HAP-1 (cell line): ENCODE data around the gene NUP98.

Source experiments
- DNase-seq, 2 experiments: peaks; one replicate each; pipeline ENCODE4 v3.0.0-alpha.2; 2016 to 2020; ENCODE audit warnings: low spot score in 2 of 2
- H3K27me3 ChIP-seq: fragments of 250-450 bp; sonication (Bioruptor Pico); 2 replicates; pipeline ENCODE4 v1.5.1; 2020; ENCODE audit warnings: low read depth, mild to moderate bottlenecking, moderate library complexity
- H3K36me3 ChIP-seq: fragments of 250-450 bp; sonication (Bioruptor Pico); replicated peaks from 2 replicates; pipeline ENCODE4 v1.5.1; 2020; ENCODE audit warnings: mild to moderate bottlenecking
- H3K4me1 ChIP-seq: fragments of 250-450 bp; sonication (Bioruptor Pico); 2 replicates; pipeline ENCODE4 v1.5.1; 2020; ENCODE audit warnings: mild to moderate bottlenecking
- H3K4me3 ChIP-seq: fragments of 250-450 bp; sonication (Bioruptor Pico); 2 replicates; pipeline ENCODE4 v1.5.1; 2020; ENCODE audit warnings: mild to moderate bottlenecking, moderate library complexity
- H3K9me3 ChIP-seq: fragments of 250-450 bp; sonication (Bioruptor Pico); 2 replicates; pipeline ENCODE4 v1.5.1; 2020; ENCODE audit warnings: mild to moderate bottlenecking, moderate library complexity
- in situ Hi-C: fragments of 300-500 bp; cut with MboI; formaldehyde crosslinking; loops from 3 replicates; pipeline ENCODE4 v1.14.3; 2020; ENCODE audit warnings: low sequenced_read_pairs, inconsistent platforms, mixed read lengths

Gene NUP98

DNA sequence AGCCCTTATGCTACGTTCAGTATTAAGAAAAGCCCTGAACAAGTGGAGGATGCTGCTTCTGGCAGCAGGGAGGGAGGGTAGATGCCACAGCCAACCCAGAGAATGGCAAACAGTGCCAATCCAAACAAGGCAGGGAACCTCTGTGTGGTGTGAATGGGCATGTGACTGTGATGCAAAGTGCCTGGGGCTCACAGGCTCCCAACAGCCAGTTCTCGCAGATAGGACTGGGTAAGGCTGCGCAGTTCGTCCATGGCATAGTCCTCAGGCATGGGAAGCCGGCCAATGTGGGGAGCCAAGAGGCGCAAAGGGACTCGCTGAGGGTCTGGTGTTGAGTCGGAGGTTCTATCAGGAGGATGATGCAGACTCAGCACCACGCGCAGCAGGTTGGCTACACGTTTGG lies 121.4 kb downstream of the NUP98 start:
- Histone ChIP-seq H3K4me1 (no peaks in the 10 kb centered on the region), H3K36me3 (peaks cover 84% of the 10 kb centered on the region), H3K9me3 (no peaks in the 10 kb centered on the region), H3K27me3 (no peaks in the 10 kb centered on the region), H3K4me3 (no peak overlapping the region)
- in situ Hi-C loops, result no loop called here
- DNase-seq, result no peak

DNA sequence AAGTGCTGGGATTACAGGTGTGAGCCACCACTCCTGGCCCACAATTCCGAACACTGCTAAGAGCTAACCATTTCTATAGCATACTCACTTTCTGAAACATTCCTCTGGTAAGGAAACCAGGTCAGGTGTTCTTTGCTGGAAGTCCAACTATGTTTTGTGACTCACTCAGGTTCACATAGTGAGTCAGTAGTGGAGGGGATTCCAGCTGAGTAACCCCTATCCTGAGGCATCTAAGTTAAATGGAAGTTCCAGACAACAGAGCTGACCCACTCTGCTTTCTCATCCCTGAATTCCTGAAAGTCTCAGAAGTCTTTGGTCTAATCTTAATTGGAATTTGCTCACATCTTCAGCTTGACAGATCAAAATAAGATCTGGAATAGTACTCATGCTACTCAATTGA lies 123.2 kb downstream of the NUP98 start:
- peaks cover 72% of the 10 kb centered on the region for H3K36me3 ChIP-seq
- H3K4me1 ChIP-seq, result no peaks in the 10 kb centered on the region
- no peak for DNase-seq
- no peaks in the 10 kb centered on the region for H3K27me3 ChIP-seq
- in situ Hi-C loops, result no loop called here
- H3K4me3 ChIP-seq, result no peak overlapping the region
- no peaks in the 10 kb centered on the region for H3K9me3 ChIP-seq

DNA sequence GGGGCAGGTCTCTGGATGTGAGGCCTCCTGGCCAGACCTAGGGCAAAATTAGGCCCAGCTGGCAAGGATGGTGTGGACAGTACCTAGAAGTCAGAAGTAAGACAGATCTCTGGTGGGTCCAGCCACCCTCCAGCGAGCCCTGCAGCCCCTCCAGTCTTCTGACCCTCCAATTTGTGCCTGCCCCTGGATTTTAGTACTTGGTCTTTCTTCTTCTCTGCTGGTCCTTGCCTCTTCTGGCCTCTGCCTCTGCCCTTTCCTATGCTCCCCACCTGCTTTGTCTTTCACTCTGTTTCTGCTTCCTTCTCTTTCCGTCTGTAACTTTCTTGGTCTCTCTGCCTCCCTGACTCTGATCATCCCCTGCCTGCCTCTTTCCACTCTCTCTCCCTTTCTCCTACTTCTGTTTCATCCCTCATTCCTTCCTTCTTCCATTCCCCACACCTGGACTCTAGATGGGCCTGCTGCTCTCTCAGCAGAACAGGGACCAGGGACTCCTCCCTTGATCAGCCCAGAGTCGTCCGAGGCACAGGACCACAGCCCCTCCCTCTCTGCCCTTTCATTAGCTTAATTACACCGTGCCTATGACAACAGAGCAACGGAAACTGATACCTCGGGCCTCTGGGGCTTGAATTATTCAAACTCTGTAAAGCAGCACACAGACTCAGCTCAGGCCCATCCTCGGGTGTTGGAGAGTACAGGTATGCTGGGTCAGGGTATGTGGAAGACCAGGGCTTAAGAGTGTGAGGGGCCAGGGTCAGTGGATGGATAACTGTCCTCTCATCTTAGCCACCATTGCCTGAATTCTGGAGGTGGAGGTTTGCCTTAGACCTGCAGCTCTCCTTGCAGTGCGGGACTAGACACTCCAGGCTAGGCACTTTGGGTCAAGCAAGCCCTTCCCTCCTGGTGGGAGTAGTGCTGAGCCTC lies 125.8 kb downstream of the NUP98 start, which contains the start of gene CHRNA10:
Gene CHRNA10, minus strand, starts transcription at position 51 of the 921 bp plus-strand sequence. CDS start 72 bp downstream, outside the sequence.
- Histone ChIP-seq H3K4me1 (no peaks in the 10 kb centered on the region), H3K4me3 (no peak within 1 kb of the TSS), H3K9me3 (no peaks in the 10 kb centered on the region), H3K27me3 (no peaks in the 10 kb centered on the region), H3K36me3 (peaks cover 56% of the 10 kb centered on the region)
- DNase-seq, result no peak
- in situ Hi-C loops, result no loop called here

DNA sequence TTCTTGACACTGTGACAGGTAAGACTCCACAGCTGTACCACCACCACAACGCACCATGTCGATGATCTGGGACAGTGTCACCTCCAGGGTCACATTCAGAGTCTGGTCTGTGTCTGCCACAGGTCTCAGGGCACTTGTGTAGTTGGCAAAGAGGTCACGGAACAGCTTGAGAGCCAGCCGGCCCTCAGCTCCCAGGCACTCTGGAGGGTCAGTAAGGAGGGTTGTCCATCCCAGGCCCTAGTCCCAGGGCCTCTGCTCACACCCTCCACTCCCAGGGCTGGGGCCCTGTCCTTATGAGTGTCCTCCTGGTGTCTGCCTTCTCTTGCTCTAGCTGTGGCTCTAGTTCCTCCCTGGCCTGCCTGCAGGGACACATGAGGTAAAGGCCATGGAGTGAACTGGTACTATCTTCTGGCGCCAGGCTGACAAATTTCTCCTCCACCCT lies 127.6 kb downstream of the NUP98 start:
- H3K4me1 ChIP-seq, result no peaks in the 10 kb centered on the region
- in situ Hi-C loops, result no loop called here
- DNase-seq, result no peak
- H3K4me3 ChIP-seq, result no peak overlapping the region
- no peaks in the 10 kb centered on the region for H3K9me3 ChIP-seq
- no peaks in the 10 kb centered on the region for H3K27me3 ChIP-seq
- peaks cover 38% of the 10 kb centered on the region for H3K36me3 ChIP-seq

DNA sequence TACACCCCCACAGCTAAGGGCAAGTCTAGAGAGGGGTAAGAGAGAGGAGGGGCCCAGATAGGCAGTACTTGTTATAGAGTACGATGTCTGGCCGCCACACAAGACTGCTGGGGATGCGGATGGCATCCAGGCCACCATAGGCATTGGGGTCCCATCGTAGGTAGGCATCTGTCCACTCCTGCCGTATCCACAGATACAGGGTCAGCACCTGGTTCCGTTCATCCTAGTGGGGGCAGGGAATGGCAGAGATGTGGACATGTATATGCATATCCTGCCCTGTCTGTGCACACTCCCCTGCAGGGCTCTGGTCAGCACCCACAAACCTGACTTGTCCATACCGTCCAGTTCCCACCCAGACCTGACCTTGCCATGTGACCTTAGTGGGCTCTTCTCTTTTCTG lies 128.2 kb downstream of the NUP98 start:
- H3K36me3 ChIP-seq, result peaks cover 31% of the 10 kb centered on the region
- no peaks in the 10 kb centered on the region for H3K9me3 ChIP-seq
- H3K27me3 ChIP-seq, result no peaks in the 10 kb centered on the region
- no peaks in the 10 kb centered on the region for H3K4me1 ChIP-seq
- H3K4me3 ChIP-seq, result no peak overlapping the region
- in situ Hi-C loops, result no loop called here
- no peak for DNase-seq

DNA sequence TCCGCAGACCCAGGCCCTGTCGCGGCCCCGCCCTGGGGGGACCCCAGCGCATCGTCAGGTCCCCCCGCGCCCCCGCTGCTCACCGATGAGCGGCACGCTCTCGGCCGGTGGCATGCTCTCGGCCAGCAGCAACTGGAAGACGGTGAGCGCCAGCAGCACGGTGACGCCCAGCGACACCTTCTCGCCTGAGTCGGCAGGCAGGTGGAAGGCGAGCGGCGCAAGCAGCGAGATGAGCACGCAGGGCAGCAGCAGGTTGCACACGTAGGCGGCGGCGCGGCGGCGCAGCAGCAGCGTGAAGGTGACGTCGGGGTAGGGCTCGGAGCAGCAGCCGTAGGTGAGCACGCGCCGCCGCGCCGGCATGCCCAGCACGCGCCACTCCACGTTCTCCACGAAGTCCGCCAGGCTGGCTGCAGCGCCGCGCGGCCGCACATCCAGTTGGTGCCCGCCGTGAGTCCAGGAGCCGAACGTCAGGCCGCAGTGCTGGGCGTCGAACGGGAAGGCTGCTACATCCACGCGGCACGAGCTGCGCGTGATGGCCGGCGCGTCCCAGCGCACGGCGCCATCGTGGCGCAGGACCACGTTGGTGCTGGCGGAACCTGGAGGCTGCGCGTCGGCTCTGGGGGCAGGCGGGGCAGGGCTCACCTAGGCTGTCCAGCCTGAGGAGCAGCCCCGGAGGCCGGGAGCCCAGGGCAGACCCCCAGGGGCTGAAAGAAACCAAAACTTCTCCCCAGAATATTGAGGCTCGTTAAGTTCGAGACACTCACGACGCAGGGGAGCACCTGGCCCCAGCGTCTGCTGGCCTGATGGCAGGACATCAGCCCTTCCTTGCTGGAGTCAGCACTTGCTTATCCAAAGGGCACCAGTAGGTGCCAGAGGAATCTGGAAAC lies 130.0 kb downstream of the NUP98 start:
- peaks cover 18% of the 10 kb centered on the region for H3K36me3 ChIP-seq
- DNase-seq, result no peak
- in situ Hi-C loops, result no loop called here
- H3K4me1 ChIP-seq, result no peaks in the 10 kb centered on the region
- no peaks in the 10 kb centered on the region for H3K27me3 ChIP-seq
- H3K9me3 ChIP-seq, result no peaks in the 10 kb centered on the region
- H3K4me3 ChIP-seq, result no peak overlapping the region

DNA sequence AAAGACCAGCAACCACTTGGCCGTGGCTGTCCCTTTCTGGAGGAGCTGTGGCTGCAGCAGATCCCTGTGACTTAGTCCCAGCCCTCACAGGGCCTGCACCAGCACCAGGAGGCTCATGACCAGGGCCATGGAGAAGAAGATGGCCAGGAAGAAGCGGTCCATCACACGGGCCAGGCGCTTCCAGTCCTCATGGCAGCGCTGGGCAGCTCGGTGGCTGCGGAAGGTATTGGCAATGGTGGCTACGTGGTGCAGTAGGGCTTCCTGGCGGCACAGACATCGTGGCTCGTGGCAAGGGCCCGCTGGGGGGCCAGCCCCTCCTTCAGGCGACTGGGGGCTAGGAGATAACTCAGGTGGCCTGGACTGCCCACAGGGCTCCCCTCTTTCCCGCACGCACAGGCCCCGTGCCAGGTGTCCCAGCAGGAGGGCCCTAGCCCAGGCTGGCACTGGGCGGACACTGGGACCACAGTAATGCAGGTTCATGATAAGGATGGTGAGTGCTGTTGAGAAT lies 131.3 kb downstream of the NUP98 start:
- Histone ChIP-seq H3K36me3 (peaks cover 5% of the 10 kb centered on the region), H3K4me1 (no peaks in the 10 kb centered on the region), H3K4me3 (no peak overlapping the region), H3K9me3 (no peaks in the 10 kb centered on the region), H3K27me3 (no peaks in the 10 kb centered on the region)
- DNase-seq, result no peak
- in situ Hi-C loops, result no loop called here

DNA sequence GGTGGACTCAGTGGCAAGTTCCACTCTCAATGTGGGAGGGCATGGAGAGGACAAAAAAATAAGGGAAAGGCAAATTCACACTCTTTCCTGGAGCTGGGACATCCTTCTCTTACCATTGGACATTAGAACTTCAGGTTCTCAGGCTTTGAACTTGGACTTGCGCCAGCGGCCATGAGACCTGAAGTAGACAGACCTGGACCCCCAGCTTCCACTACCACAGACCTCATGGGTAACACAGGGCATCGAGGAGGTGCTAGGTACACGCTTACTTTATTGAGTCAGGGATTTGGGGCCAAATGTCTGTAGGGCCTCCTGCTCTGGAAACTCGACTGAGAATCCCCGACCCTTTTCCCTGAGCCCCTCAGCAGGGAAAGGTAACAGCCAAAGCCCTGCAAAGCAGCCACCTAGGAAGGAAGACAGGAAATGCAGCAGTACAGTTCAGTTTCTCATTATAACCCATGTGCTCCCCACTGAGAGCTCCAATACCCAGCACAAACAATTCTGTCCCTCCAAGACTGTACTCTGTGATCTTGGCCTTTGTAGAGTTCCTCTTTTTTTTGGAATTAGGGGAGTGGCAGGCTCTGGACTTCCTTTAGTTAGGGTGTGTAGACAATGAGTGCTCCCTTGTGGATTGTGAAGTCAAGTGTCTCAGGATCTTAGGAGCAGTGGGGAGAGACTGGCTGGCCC lies 131.9 kb downstream of the NUP98 start:
- no peak for DNase-seq
- H3K4me3 ChIP-seq, result no peak overlapping the region
- H3K27me3 ChIP-seq, result no peaks in the 10 kb centered on the region
- H3K4me1 ChIP-seq, result no peaks in the 10 kb centered on the region
- in situ Hi-C loops, result no loop called here
- no peaks in the 10 kb centered on the region for H3K9me3 ChIP-seq
- peaks cover 5% of the 10 kb centered on the region; the same call in 1 of the 2 replicates for H3K36me3 ChIP-seq

DNA sequence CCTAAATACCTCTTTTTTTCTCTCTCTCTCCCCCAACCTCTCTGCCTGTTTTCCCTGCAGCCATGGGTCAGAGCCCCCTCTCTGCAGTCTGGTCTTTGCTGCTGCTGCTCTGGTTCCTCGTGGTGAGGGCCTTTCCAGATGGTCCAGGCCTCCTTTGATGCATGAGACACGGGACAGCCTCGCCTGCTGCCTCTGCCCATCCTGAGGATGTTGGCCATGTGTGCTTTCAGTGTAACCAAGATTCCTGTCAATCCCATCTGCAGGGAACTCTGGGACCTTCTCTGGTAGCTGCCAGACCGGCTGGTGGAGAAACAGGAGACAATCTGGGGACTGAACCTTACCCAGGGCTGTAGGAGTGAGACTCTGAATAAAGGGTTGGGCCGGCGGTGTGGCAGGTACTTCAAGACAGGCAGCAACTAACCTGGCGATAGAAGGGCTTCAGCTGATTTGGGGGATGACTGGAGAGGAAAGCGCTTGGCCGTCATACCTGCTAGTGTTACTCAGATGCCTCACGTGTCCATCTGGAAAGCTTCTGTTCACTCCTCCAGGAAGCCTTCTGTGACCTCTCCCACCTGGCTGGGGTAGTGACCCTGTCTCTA lies 133.2 kb downstream of the NUP98 start:
- Histone ChIP-seq H3K27me3 (no peaks in the 10 kb centered on the region), H3K4me3 (no peak overlapping the region), H3K36me3 (peaks cover 5% of the 10 kb centered on the region; the same call in 1 of the 2 replicates), H3K9me3 (no peaks in the 10 kb centered on the region), H3K4me1 (no peaks in the 10 kb centered on the region)
- DNase-seq, result no peak
- in situ Hi-C loops, result no loop called here

DNA sequence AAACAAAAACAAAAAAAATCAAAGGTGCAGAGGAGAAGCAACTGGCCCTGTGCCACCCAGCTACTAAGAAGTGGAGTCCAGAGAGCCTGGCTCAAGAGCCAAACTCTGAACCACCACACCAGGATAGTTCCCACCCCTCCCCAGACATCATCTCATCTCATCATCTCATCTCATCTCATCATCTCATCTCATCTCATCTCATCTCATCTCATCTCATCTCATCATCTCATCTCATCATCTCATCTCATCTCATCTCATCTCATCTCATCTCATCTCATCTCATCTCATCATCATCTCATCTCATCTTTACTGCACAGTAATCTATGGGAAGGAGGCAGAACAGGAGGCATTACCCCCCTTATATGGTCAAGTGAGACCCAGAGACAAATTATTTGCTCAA lies 134.5 kb downstream of the NUP98 start:
- Histone ChIP-seq H3K4me3 (no peak overlapping the region), H3K27me3 (no peaks in the 10 kb centered on the region), H3K4me1 (no peaks in the 10 kb centered on the region), H3K9me3 (no peaks in the 10 kb centered on the region), H3K36me3 (no peaks in the 10 kb centered on the region; the same call in 1 of the 2 replicates)
- in situ Hi-C loops, result no loop called here
- DNase-seq, result no peak

DNA sequence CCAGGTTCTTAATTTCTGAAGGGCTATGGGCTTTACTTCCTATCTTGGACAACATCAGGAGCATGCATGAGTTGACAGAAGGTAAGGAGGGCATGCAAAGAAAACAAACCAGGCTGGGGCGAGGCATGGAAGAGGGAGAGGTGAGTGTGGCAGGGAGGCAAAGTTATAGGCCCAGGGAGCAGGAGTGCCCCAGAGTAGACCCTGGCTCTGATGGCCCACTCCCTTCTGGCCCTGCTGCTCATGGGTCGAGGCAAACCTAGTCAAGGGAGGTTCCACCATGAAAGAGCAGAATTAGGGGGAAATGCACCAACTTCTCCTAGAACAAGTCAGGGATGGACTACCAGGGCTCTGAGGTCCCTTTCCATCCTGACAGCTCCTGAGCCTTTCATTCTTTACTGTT lies 136.4 kb downstream of the NUP98 start:
- in situ Hi-C loops, result no loop called here

DNA sequence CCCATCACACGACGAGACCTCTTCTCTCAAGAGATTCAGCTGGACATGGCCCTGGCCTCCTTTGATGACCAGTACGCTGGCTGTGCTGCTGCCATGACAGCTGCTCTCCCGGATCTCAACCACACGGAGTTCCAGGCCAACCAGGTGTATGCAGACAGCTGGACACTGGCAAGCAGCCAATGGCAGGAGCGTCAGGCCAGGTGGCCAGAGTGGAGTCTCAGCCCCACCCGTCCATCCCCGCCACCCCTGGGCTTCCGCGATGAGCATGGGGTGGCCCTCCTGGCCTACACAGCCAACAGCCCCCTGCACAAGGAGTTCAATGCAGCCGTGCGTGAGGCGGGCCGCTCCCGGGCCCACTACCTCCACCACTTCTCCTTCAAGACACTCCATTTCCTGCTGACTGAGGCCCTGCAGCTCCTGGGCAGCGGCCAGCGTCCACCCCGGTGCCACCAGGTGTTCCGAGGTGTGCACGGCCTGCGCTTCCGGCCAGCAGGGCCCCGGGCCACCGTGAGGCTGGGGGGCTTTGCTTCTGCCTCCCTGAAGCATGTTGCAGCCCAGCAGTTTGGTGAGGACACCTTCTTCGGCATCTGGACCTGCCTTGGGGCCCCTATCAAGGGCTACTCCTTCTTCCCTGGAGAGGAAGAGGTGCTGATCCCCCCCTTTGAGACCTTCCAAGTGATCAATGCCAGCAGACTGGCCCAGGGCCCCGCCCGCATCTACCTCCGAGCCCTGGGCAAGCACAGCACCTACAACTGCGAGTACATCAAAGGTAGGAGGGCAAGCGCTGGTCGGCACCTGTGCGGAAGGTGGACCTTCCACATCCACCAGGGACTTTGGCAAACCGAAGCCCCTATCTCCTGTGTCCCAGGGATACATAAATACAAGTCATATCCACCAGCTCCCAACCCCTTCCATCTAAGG lies 137.5 kb downstream of the NUP98 start:
- Histone ChIP-seq H3K36me3 (no peaks in the 10 kb centered on the region), H3K27me3 (no peaks in the 10 kb centered on the region), H3K4me1 (no peaks in the 10 kb centered on the region), H3K4me3 (no peak overlapping the region), H3K9me3 (no peaks in the 10 kb centered on the region)
- in situ Hi-C loops, result no loop called here
- DNase-seq, result no peak

More for the DNA sequence above, 136.4 kb downstream of the NUP98 start:
- no peak for DNase-seq
- Histone ChIP-seq H3K9me3 (no peaks in the 10 kb centered on the region), H3K4me3 (no peak overlapping the region), H3K36me3 (no peaks in the 10 kb centered on the region), H3K4me1 (no peaks in the 10 kb centered on the region), H3K27me3 (no peaks in the 10 kb centered on the region)
